Measurements from ENCODE around the gene PCDHGB4. TPM values are rescaled to one million over a fixed set of nuclear protein-coding genes. Genes with fewer than 3 reads are reported as not detected.
A peak's percentile ranks its signal among the peaks of the same experiment; 100 is the strongest.
"Not testable (repeated sequence)": the region's sequence is repeated elsewhere in the genome, so short reads cannot be mapped to it uniquely, and the experiment has no call there.

The PCDHGB4 gene
- total RNA-seq: 1.1 and 2.2 TPM in 2 replicates
- 0.25 TPM for polyA plus RNA-seq (2012)

DNA sequence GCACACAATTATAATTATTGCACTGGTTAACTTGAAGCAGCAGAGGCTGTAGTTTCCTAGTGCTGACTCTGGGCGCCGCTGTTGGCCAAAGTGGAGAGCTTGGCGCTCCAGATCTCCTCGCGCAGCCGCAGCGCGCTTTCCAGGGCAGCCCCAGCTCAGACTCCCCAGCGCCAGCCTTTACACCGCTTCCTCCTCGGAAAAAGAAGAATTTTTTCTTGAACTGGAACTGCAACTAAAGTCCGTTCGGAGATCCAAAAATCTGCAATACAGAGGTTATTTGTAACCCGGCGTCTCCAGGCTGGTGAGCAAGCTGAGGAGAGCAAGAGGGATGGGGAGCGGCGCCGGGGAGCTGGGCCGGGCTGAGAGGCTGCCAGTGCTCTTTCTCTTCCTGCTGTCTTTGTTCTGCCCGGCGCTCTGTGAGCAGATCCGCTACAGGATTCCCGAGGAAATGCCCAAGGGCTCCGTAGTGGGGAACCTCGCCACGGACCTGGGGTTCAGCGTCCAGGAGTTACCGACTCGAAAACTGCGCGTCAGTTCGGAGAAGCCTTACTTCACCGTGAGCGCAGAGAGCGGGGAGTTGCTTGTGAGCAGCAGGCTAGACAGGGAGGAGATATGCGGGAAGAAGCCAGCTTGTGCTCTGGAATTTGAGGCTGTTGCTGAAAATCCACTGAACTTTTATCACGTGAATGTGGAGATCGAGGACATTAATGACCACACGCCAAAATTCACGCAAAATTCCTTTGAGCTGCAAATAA is at the start of gene PCDHGB4:
TSS of gene PCDHGB4 (plus strand) at position 142 of the 755 bp plus-strand sequence. CDS start at position 329, 187 bp downstream.
- DNase-seq (ENCODE audit: low read depth): not testable (repeated sequence)

DNA sequence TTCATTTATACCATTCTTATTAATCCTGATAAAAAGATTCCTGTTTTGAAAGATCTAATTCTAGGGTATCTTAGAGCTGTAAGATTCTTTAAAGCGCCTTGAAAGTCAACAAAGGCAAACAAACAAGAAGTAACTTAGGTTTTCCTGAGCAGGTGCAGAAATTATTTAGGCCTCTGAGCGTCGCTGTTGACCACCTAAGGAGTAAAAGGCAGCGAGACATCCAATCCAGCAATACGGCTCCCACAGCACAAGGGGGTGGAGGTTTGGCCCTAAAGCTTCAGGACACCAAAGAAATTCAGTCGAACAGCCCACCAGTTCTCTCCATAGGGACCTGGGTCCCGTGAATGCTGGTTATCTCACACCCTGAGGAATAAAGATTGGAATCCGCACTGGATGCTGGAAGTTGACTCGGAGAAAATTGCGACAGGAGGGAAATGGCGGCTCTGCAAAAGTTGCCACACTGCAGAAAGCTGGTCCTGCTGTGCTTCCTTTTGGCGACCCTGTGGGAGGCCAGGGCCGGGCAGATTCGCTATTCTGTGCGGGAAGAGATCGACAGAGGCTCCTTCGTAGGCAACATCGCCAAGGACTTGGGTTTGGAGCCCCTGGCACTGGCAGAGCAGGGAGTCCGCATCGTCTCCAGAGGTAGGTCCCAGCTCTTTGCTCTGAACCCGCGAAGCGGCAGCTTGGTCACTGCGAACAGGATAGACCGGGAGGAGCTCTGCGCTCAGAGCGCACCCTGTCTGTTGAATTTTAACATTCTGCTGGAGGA is 48.8 kb upstream of the PCDHGB4 start, which contains the start of gene PCDHGA2:
TSS of gene PCDHGA2 (plus strand) at position 223 of the 769 bp plus-strand sequence.
- DNase-seq (ENCODE audit: low read depth): no peak

DNA sequence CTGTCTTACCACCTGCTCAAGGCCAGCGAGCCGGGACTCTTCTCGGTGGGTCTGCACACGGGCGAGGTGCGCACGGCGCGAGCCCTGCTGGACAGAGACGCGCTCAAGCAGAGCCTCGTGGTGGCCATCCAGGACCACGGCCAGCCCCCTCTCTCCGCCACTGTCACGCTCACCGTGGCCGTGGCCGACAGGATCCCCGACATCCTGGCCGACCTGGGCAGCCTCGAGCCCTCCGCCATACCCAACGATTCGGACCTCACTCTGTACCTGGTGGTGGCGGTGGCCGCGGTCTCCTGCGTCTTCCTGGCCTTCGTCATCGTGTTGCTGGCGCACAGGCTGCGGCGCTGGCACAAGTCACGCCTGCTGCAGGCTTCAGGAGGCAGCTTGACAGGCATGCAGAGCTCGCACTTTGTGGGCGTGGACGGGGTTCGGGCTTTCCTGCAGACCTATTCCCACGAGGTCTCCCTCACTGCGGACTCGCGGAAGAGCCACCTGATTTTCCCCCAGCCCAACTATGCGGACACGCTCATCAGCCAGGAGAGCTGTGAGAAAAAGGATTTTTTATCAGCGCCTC is 46.6 kb upstream of the PCDHGB4 start:
- not testable (repeated sequence) for DNase-seq (ENCODE audit: low read depth)

DNA sequence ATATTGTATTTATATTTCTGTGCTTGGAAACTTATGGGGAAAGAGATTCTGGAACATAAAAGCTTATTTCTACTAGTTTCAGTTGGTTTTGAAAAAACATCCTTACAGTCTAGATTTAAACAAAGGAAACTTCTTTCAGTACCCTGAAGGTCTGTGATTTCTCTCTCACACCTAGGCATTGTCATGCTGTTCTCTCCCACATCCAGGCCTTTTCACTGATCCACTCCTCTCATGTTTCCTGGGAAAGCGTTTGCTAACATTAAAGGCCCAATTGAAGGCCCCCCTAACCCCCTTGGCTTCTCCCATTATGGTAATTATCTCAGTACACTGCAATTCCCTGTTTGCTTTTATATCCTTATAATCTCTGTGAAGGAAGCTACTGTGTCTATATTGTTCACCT is 44.7 kb upstream of the PCDHGB4 start:
- no peak for DNase-seq (ENCODE audit: low read depth)

DNA sequence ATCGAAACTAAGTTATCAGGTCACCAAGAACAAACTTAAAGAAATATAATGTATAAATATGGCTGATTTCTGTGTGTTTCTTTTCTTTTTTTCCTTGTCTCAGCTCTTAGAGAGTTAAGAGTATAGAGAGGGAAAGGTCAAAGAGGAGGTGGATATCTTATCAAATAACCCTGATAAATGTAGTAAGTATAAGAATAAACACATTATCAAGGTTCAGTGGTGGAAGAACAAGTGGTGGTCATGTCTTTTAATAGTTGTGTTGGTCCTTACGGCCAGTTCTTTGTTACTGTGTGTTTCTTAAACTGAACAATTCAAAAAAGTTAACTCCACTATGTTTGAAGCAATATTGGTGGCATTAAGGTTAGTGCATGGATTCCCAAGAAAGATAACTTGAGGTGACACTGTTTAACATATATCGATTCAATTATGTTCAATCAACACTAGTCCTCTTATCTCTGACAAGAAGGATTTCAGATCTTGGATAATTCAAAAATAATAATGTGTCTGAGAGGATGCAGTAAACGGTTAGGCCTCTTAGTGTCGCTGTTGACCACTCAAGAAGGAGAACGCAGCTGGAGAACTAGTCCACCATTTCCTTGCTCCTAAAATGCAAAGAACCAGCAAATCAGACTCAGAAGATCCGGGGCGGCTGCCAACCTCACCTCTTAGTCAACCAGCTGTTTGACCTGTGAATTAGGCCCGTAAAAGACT is 44.1 kb upstream of the PCDHGB4 start, which contains the start of gene PCDHGA3:
TSS of gene PCDHGA3 (plus strand) at position 588 of the 711 bp plus-strand sequence. CDS start 205 bp downstream, outside the sequence.
- no peak for DNase-seq (ENCODE audit: low read depth)

DNA sequence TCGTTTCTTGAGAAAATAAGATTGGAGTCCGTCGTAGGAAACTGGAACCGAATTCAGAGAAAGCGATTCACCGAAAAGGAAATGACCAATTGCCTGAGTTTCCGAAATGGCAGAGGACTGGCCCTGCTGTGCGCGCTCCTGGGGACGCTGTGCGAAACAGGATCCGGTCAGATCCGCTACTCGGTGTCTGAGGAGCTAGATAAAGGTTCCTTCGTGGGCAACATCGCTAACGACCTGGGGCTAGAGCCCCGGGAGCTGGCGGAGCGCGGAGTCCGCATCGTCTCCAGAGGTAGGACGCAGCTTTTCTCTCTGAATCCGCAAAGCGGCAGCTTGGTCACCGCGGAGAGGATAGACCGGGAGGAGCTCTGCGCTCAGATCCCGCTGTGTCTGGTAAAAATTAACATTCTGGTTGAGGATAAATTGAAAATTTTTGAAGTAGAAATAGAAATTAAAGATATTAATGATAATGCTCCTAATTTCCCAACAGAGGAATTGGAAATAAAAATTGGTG is 43.5 kb upstream of the PCDHGB4 start:
- no peak for DNase-seq (ENCODE audit: low read depth)

DNA sequence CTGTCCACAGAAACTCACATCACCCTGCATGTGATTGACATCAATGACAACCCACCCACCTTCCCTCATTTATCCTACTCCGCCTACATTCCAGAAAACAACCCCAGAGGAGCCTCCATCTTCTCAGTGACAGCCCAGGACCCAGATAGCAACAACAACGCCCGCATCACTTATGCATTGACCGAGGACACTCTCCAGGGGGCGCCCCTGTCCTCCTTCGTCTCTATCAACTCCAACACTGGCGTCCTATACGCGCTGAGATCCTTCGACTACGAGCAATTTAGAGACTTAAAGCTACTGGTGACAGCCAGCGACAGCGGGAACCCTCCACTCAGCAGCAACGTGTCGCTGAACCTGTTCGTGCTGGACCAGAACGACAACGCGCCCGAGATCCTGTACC is 42.2 kb upstream of the PCDHGB4 start:
- DNase-seq (ENCODE audit: low read depth): no peak

DNA sequence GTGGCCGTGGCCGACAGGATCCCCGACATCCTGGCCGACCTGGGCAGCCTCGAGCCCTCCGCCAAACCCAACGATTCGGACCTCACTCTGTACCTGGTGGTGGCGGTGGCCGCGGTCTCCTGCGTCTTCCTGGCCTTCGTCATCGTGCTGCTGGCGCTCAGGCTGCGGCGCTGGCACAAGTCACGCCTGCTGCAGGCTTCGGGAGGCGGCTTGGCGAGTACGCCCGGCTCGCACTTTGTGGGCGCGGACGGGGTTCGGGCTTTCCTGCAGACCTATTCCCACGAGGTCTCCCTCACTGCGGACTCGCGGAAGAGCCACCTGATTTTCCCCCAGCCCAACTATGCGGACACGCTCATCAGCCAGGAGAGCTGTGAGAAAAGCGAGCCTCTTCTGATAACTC is 41.5 kb upstream of the PCDHGB4 start:
- DNase-seq (ENCODE audit: low read depth): not testable (repeated sequence)

DNA sequence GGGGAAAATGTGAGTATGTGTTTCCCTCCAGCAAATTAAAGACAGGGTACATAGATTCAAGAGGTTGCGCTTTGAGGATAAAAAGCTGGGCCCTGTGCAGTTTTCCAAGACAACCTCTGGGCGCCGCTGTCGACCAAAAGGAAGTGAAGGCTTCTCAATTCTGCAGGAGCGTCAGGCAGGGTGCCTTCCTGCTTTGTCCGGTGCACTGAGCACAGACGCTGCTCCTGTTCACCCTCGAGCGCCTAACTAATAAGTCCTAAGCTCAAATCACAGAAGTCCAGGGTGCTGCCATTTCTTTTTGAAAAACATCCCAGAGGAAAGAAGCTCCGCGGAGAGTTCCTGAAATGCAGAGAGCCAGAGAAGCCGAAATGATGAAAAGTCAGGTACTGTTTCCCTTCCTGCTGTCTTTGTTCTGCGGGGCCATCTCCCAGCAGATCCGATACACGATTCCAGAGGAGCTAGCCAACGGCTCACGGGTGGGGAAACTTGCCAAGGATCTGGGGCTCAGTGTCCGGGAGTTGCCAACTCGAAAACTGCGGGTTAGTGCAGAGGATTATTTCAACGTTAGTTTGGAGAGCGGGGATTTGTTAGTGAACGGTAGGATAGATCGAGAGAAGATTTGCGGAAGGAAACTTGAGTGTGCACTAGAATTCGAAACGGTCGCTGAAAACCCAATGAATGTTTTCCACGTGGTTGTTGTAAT is 37.4 kb upstream of the PCDHGB4 start, which contains the start of gene PCDHGB1:
TSS of gene PCDHGB1 (plus strand) at position 183 of the 703 bp plus-strand sequence. CDS start at position 345, 162 bp downstream.
- peak; percentile 72 for DNase-seq (ENCODE audit: low read depth)

DNA sequence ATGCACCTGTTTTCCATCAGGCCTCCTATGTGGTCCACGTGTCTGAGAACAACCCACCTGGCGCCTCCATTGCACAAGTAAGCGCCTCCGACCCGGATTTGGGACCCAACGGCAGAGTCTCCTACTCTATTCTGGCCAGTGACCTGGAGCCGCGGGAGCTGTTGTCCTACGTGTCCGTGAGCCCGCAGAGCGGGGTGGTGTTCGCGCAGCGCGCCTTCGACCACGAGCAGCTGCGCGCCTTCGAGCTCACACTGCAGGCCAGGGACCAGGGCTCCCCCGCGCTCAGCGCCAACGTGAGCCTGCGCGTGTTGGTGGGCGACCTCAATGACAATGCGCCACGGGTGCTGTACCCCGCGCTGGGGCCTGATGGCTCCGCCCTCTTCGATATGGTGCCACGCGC is 35.9 kb upstream of the PCDHGB4 start:
- no peak for DNase-seq (ENCODE audit: low read depth)

DNA sequence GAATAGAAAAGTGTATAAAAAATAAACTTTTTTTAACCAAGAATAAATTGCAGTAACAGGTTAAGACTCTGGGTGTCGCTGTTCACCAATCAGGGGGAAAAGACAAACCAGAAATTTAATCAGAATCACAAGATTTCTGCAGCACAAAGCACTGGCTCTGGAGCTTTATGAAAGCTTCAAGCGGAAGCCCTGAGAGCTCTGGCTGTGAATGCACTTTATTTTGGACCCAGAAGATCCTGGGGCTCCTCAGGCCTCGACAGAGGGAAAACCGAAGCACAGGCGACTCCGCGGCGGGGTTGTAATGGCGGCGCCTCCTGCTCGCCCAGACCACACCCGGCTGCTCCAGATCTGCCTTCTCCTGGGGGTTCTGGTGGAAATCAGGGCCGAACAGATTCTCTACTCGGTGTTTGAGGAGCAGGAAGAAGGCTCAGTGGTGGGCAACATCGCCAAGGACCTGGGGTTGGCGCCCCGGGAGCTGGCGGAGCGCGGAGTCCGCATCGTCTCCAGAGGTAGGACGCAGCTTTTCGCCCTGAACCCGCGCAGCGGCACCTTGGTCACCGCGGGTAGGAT is 32.5 kb upstream of the PCDHGB4 start, which contains the start of gene PCDHGA4:
TSS of gene PCDHGA4 (plus strand) at position 122 of the 570 bp plus-strand sequence. CDS start at position 209, 87 bp downstream.
- DNase-seq (ENCODE audit: low read depth): no peak

DNA sequence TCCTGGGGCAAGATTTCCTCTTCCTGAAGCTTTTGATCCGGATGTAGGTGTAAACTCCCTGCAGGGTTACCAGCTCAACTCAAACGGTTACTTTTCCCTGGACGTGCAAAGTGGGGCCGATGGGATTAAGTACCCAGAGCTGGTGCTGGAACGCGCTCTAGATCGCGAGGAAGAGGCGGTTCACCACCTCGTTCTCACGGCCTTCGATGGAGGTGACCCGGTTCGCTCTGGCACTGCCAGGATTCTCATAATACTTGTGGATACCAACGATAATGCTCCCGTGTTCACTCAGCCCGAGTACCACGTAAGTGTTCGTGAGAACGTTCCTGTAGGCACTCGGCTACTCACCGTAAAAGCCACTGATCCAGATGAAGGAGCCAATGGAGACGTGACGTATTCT is 31.9 kb upstream of the PCDHGB4 start:
- no peak for DNase-seq (ENCODE audit: low read depth)

DNA sequence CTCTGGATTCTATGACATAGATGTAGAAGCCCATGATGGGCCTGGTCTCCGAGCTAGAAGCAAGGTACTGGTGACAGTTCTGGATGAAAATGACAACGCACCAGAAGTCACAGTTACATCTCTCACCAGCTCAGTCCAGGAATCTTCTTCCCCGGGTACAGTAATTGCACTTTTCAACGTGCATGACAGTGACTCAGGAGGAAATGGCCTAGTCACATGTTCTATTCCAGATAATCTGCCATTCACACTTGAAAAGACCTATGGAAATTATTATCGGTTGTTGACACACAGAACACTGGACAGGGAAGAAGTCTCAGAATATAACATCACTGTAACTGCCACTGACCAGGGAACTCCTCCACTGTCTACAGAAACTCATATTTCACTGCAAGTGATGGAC is 31.4 kb upstream of the PCDHGB4 start:
- no peak for DNase-seq (ENCODE audit: low read depth)

DNA sequence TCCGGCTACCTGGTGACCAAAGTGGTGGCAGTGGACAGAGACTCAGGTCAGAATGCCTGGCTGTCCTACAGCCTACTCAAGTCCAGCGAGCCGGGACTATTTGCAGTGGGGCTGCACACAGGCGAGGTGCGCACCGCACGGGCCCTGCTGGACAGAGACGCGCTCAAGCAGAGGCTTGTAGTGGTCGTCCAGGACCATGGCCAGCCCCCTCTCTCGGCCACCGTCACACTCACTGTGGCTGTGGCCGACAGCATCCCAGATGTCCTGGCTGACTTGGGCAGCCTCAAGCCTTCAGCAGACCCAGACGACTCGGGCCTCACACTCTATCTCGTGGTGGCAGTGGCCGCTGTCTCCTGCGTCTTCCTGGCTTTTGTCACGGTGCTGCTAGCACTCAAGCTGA is 30.5 kb upstream of the PCDHGB4 start:
- no peak for DNase-seq (ENCODE audit: low read depth)

DNA sequence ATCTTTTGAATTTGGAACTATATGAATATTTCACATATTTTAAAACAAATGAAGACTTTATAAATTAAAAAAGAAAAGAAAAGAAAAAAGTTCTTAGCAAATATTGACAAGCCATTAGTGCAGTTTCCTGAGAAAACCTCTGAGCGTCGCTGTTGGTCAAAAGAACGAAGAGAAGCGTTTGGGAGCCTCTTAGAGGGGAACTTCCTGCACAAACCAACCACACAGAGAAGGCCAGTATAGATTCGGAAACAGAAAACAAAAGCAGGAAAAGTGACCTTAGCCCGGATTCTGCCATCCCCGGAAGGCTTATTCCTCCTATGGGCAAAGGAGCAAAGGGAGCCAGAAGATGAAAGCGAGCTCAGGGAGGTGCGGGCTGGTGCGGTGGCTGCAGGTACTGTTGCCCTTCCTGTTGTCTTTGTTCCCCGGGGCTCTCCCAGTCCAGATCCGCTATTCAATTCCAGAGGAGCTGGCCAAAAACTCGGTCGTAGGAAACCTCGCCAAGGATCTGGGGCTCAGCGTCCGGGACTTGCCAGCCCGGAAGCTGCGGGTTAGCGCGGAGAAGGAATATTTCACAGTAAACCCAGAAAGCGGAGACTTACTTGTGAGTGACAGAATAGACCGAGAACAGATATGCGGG is 27.6 kb upstream of the PCDHGB4 start, which contains the start of gene PCDHGB2:
TSS of gene PCDHGB2 (plus strand) at position 205 of the 637 bp plus-strand sequence. CDS start at position 347, 142 bp downstream.
- peak; percentile 72 for DNase-seq (ENCODE audit: low read depth)

DNA sequence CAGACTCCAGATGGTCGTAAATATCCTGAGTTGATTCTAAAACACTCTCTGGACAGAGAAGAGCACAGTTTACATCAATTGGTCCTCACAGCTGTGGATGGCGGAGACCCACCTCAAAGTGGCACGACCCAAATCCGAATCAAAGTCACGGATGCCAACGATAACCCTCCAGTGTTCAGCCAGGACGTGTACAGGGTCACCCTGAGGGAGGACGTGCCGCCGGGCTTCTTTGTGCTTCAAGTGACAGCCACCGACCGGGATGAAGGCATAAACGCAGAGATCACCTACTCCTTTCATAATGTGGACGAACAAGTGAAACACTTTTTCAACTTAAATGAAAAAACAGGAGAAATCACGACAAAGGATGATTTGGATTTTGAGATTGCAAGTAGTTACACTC is 26.8 kb upstream of the PCDHGB4 start:
- no peak for DNase-seq (ENCODE audit: low read depth)

DNA sequence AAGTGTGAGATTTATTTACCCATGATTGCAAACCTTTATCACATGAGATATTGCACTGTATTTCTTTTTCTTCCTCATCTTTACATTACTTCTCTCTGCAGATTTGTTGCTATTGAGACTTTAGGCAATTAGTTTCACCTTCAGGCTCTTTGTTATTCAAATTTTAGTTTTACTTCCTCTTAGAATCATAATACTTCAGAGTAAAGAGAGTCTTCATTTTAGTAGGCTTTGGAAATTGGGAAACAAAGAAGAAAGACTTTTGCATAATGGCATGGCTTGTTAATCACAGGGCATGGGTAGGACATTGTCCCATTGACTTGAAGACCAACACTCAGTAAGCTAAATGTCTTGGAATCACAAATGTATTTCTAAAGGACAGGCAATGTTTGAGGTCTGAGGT is 24.8 kb upstream of the PCDHGB4 start:
- no peak for DNase-seq (ENCODE audit: low read depth)

DNA sequence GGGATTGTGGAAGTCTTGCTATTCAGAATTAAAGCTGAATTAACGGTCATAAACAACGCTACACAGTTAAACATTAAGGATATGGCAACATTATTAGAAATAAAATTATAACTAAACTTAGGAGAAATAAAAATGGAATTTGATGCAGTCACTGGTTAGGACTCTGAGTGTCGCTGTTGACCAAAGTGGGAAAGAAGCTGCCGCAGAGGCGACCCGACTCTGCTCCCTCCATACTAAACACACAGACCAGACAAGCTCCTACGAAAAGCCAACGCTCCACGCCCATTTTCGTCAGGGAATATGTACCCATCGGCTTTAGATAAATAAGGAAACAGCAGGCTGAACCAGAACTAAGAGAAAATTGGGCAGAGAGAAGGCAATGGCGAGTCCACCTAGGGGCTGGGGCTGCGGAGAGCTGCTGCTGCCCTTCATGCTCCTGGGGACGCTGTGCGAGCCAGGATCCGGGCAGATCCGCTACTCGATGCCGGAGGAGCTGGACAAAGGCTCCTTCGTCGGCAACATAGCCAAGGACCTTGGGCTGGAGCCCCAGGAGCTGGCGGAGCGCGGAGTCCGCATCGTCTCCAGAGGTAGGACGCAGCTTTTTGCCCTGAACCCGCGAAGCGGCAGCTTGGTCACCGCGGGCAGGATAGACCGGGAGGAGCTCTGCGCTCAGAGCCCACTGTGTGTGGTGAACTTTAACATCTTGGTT is 23.4 kb upstream of the PCDHGB4 start, which contains the start of gene PCDHGA5:
TSS of gene PCDHGA5 (plus strand) at position 211 of the 709 bp plus-strand sequence. CDS start at position 380, 169 bp downstream.
- no peak for DNase-seq (ENCODE audit: low read depth)

Measured in myocyte (in vitro differentiated cells).